AG09309 (cell line): Measurements from ENCODE around the gene OR14I1.

Experiments
- DNase-seq: peaks from one replicate; pipeline ENCODE4 v3.0.0-alpha.2; 2010; ENCODE audit warnings: low read depth
- H3K4me3 ChIP-seq: 2 replicates; pipeline ENCODE4 v1.5.1; 2011; ENCODE audit warnings: mild to moderate bottlenecking, low read depth, low read length, moderate library complexity; ENCODE audit not compliant: control insufficient read depth
- TF ChIP-seq, protein P1 (sequence below): IDR thresholded peaks from 2 replicates; pipeline ENCODE4 v1.5.1; 2011; ENCODE audit warnings: mild to moderate bottlenecking, low read depth, low read length, inconsistent platforms; ENCODE audit not compliant: insufficient read depth, control insufficient read depth; ENCODE audit errors: missing control alignments

The OR14I1 gene

GRCh38 chr1:248702714-248703113 lies at the start of gene OR14I1:
Gene OR14I1 (minus strand): TSS chr1:248702766.
- TF ChIP-seq, protein P1, sequence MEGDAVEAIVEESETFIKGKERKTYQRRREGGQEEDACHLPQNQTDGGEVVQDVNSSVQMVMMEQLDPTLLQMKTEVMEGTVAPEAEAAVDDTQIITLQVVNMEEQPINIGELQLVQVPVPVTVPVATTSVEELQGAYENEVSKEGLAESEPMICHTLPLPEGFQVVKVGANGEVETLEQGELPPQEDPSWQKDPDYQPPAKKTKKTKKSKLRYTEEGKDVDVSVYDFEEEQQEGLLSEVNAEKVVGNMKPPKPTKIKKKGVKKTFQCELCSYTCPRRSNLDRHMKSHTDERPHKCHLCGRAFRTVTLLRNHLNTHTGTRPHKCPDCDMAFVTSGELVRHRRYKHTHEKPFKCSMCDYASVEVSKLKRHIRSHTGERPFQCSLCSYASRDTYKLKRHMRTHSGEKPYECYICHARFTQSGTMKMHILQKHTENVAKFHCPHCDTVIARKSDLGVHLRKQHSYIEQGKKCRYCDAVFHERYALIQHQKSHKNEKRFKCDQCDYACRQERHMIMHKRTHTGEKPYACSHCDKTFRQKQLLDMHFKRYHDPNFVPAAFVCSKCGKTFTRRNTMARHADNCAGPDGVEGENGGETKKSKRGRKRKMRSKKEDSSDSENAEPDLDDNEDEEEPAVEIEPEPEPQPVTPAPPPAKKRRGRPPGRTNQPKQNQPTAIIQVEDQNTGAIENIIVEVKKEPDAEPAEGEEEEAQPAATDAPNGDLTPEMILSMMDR: no peak
- H3K4me3 ChIP-seq: no peak within 1 kb of the TSS
- no peak for DNase-seq

DNA sequence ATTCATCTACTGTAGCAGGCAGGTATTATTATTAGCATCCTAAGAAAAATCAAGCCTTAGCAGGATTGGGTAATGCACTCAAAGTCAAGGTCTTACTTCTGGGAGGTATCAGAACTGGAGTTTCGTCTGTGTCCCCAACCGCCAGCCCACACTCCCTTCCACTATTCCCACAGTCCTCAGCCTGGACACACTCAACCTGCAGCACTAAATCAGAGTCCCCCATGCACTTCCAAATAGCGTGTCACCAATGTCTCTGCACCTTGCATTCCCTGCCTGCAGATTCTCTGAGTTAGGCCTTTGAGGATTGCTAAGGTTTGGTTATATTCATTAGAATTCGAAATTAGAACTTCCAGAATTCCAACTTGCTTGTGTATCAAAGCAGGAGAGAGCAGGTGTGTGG lies 49.1 kb upstream of the OR14I1 start:
- TF ChIP-seq, protein P1: no peak
- no peak overlapping the region for H3K4me3 ChIP-seq
- no peak for DNase-seq

DNA sequence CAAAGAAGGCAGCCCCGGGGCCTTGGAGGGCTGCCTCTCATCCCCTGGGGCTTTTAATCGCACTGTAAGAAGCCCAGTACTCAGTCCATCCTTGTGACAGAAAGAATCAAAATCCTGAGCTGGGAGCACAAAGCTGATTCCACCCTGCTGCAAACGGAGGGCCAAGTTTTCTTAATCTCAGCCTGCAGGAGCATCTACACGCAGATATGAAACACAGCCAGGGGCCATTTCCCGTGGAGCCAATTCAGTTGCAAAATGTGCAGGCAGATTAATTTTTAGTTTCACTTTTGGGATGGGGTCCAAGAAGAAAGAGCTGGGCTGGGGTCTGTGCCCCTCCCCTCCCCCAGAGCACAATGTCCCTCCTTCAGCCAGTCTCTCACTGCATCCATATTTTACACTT lies 48.6 kb upstream of the OR14I1 start:
- TF ChIP-seq, protein P1: no peak
- H3K4me3 ChIP-seq: no peak overlapping the region
- DNase-seq: no peak

- TF ChIP-seq, protein P1: no peak
- no peak overlapping the region for H3K4me3 ChIP-seq
Observed at GRCh38 chr1:248750496-248750895, 47.9 kb upstream of the OR14I1 start.

GRCh38 chr1:248748211-248748610 lies 45.6 kb upstream of the OR14I1 start:
- TF ChIP-seq, protein P1: no peak

More at GRCh38 chr1:248750496-248750895, 47.9 kb upstream of the OR14I1 start:
- DNase-seq: no peak

GRCh38 chr1:248740876-248741275 lies 38.3 kb upstream of the OR14I1 start:
- TF ChIP-seq, protein P1: no peak
- DNase-seq: no peak
- H3K4me3 ChIP-seq: no peak overlapping the region

More at GRCh38 chr1:248748211-248748610, 45.6 kb upstream of the OR14I1 start:
- DNase-seq: no peak
- H3K4me3 ChIP-seq: no peak overlapping the region

GRCh38 chr1:248739572-248740205 lies 37.1 kb upstream of the OR14I1 start:
- TF ChIP-seq, protein P1: no peak
- DNase-seq: no peak
- H3K4me3 ChIP-seq: no peak overlapping the region
